Upper lobe of right lung (tissue), 1 donor: ENCODE data around the gene PLS1. TPM values are rescaled to one million over a fixed set of nuclear protein-coding genes. Genes with fewer than 3 reads are reported as not detected.
"Not testable (repeated sequence)": the region's sequence is repeated elsewhere in the genome, so short reads cannot be mapped to it uniquely, and the experiment has no call there.

ENCODE experiments used
- ATAC-seq: fragments of 200-7000 bp; cut with Tn5 transposase; one replicate; pipeline ENCODE4 v1.9.1; 2020; ENCODE audit warnings: mild to moderate bottlenecking, moderate library complexity
- DNase-seq: peaks from one replicate; pipeline ENCODE4 v3.0.0-alpha.2; 2020
- H3K27ac ChIP-seq: fragments of 200-600 bp; one replicate; pipeline ENCODE4 v1.8.0; 2022
- H3K27me3 ChIP-seq: fragments of 200-600 bp; one replicate; pipeline ENCODE4 v1.8.0; 2022; ENCODE audit warnings: mild to moderate bottlenecking
- H3K36me3 ChIP-seq: fragments of 200-600 bp; one replicate; pipeline ENCODE4 v1.8.0; 2022
- H3K4me1 ChIP-seq: fragments of 200-600 bp; one replicate; pipeline ENCODE4 v1.8.0; 2022
- H3K4me3 ChIP-seq: fragments of 200-600 bp; one replicate; pipeline ENCODE4 v1.8.0; 2022; ENCODE audit warnings: mild to moderate bottlenecking
- H3K9me3 ChIP-seq: fragments of 200-600 bp; one replicate; pipeline ENCODE4 v1.8.0; 2022
- intact Hi-C: fragments of 100-400 bp; cut with DNase I; formaldehyde crosslinking; loops from one replicate; pipeline ENCODE4 v1.11.0; 2022
- total RNA-seq: library from RNA; stranded (reverse); fragmentation: NEBNext Ultra II Directional; extraction: Animal tissue kit (Norgen Biotek cat#: 25700); gene quantifications from one replicate; pipeline ENCODE4 v1.2.1, GENCODE V29; 2021
- TF ChIP-seq, protein P1 (sequence below): fragments of 200-600 bp; IDR thresholded peaks from one replicate; pipeline ENCODE4 v1.8.0; 2022; ENCODE audit warnings: antibody characterized with exemption
- donor health status: DM: no; HTN: yes; CAD: no; lungs with severe emphysema.

Gene PLS1
- total RNA-seq, 1 donor from 2014 or later: 26.0 TPM

DNA sequence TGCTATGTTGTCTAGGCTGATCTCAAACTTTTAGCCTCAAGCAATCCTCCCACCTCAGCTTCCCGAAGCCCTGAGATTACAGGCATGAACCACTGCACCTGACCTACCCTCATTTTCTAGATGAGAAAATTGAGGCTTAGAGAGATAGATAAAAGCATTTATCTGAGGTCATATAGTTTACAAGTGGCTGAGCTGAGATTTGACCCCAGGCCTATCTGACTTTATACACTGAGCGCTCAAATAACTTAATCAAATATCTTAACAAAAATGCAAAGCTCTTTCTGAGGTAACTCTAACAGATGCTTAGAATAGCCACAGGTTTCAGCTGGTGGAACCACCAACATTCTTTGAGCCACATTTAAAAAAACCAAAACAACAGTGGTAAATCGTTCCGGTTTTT lies 5.5 kb downstream of the PLS1 start:
- intact Hi-C loops: no loop called here
- Histone ChIP-seq H3K4me3 (no peak overlapping the region), H3K9me3 (no peaks in the 10 kb centered on the region), H3K4me1 (no peaks in the 10 kb centered on the region), H3K27me3 (no peaks in the 10 kb centered on the region), H3K27ac (no peak overlapping the region), H3K36me3 (no peaks in the 10 kb centered on the region)
- no peak for DNase-seq
- no peak for ATAC-seq
- TF ChIP-seq, protein P1, sequence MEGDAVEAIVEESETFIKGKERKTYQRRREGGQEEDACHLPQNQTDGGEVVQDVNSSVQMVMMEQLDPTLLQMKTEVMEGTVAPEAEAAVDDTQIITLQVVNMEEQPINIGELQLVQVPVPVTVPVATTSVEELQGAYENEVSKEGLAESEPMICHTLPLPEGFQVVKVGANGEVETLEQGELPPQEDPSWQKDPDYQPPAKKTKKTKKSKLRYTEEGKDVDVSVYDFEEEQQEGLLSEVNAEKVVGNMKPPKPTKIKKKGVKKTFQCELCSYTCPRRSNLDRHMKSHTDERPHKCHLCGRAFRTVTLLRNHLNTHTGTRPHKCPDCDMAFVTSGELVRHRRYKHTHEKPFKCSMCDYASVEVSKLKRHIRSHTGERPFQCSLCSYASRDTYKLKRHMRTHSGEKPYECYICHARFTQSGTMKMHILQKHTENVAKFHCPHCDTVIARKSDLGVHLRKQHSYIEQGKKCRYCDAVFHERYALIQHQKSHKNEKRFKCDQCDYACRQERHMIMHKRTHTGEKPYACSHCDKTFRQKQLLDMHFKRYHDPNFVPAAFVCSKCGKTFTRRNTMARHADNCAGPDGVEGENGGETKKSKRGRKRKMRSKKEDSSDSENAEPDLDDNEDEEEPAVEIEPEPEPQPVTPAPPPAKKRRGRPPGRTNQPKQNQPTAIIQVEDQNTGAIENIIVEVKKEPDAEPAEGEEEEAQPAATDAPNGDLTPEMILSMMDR: no peak

DNA sequence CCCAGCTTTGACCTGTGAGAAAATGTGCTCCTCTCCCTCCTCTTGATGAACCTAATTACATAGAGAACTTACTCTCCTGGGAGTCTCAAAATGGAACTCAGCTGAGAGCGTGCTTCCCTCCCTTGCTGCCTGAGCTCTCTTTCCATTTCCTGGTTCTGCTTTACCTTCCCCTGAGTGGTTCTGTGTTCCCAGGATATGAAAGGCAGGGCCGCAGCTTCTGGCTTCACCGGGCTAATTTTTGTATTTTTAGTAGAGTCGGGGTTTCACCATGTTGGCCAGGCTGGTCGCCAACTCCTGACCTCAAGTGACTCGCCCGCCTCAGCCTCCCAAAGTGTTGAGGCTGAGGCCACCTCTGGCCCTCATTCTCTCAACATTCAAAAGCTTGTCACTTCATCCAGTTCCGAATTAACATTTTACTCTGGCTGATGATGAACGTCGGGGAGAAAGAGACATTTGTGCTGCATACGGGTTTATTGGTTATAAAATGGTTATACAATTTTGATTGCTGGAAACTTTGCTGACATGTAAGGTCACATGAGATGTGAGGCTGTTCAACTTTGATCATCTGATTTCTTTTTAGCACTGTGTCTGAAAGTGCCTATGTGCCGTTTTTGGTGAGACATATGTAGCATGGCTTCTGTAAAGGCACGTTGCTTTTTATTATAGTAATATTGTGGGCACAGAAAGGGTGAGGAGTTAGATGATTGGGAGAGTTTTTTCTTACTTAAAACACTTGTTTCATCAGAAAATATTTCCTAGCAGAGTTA lies 6.6 kb downstream of the PLS1 start:
- H3K9me3 ChIP-seq: no peaks in the 10 kb centered on the region
- TF ChIP-seq, protein P1: no peak

DNA sequence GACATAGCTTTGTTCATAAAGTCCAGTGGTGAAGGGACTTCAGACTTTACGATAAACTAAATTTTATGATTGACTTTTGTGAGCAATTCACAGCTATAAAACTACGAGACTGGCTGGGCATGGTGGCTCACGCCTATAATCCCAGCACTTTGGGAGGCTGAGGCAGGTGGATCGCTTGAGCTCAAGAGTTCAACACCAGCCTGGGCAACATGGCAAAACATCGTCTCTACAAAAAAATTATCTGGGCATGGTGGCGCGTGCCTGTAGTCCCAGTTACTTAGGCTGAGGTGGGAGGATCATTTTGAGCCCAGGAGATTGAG lies 7.2 kb downstream of the PLS1 start:
- H3K4me3 ChIP-seq, ATAC-seq, H3K4me1 ChIP-seq, H3K9me3 ChIP-seq, DNase-seq, H3K27me3 ChIP-seq, H3K36me3 ChIP-seq, intact Hi-C loops, H3K27ac ChIP-seq: not testable (repeated sequence)

More for the DNA sequence above, 6.6 kb downstream of the PLS1 start:
- DNase-seq (no peak), ATAC-seq (no peak)
- Histone ChIP-seq H3K27ac (no peak overlapping the region), H3K4me3 (no peak overlapping the region), H3K4me1 (no peaks in the 10 kb centered on the region), H3K27me3 (no peaks in the 10 kb centered on the region), H3K36me3 (no peaks in the 10 kb centered on the region)
- intact Hi-C loops: no loop called here

DNA sequence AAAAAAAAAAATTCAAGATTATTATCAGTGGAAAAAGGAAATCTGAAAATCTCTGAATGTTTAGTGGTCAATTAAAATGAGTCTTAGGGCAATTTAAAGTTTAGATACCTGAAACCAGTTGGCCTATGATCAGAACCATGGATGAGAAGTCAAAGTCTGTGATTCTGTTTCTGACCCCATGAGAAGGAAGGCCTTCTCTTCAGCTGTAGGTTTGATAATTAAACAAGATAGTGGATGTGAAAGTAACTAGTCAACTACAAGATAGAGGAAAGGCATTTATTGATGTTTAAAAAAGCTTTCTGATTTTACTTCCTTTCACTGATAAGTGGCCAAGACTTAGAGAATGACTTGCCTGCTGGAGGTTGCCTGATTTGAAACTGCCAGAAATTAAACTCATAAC lies 8.7 kb downstream of the PLS1 start:
- H3K27ac ChIP-seq: no peak overlapping the region
- no peaks in the 10 kb centered on the region for H3K36me3 ChIP-seq
- no peak for DNase-seq
- TF ChIP-seq, protein P1: no peak
- no peaks in the 10 kb centered on the region for H3K27me3 ChIP-seq
- no peaks in the 10 kb centered on the region for H3K9me3 ChIP-seq
- H3K4me3 ChIP-seq: no peak overlapping the region
- H3K4me1 ChIP-seq: no peaks in the 10 kb centered on the region
- intact Hi-C loops: no loop called here
- ATAC-seq: no peak

GRCh38 chr3:142608631-142609030 lies 12.4 kb downstream of the PLS1 start:
- no peaks in the 10 kb centered on the region for H3K9me3 ChIP-seq
- no peaks in the 10 kb centered on the region for H3K27me3 ChIP-seq
- no peak overlapping the region for H3K4me3 ChIP-seq
- H3K27ac ChIP-seq: no peak overlapping the region
- DNase-seq: no peak
- no peaks in the 10 kb centered on the region for H3K4me1 ChIP-seq
- no peaks in the 10 kb centered on the region for H3K36me3 ChIP-seq
- TF ChIP-seq, protein P1: no peak
- no peak for ATAC-seq
- intact Hi-C loops: no loop called here

DNA sequence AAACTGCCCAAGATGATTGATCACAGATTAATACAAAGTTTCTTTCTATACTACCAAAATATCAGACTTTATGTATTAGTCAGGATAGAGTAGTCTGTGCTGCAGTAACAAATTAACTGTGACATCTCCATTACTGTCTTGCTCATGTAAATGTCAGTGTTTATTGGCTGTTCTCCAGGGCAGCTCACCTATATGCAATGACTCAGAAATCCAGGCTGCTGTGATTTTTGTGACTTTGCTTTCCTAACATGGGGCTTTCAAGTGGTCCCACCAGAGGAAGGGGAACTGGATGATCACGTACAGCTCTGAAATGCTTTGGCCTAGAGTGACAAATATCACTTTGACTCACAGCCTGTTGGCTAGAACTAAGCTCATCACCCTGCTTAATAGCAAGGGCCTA lies 12.9 kb downstream of the PLS1 start:
- Histone ChIP-seq H3K27me3 (no peaks in the 10 kb centered on the region), H3K4me3 (no peak overlapping the region), H3K4me1 (no peaks in the 10 kb centered on the region), H3K36me3 (no peaks in the 10 kb centered on the region), H3K27ac (no peak overlapping the region), H3K9me3 (no peaks in the 10 kb centered on the region)
- no peak for ATAC-seq
- TF ChIP-seq, protein P1: no peak
- intact Hi-C loops: no loop called here
- DNase-seq: no peak
